ENCODE measurements around the gene CPEB1.
"Not testable (repeated sequence)": the region's sequence is repeated elsewhere in the genome, so short reads cannot be mapped to it uniquely, and the experiment has no call there.

Gene CPEB1

DNA sequence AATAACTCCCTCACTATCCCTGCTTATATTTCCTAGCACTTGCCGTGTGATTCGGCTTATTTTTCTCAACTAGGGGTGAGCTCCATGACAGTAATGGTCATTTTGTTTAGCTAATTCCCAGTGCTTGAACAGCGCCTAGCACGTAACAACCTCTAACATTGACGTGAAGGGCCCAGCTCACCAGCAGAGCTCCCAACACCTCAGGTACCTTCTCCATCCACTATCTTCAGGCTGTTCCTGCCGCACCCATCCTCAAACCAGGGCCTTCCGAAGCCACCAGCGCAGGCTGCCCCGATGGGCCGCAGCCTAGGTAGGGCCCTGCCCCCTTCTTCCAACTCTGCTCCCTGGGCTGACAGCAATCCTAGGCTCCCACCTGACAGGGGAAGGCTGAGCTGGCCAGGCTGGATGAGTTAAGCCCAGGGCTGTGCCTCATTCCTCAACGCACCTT is 106.2 kb downstream of the CPEB1 start:
- no peak for DNase-seq

DNA sequence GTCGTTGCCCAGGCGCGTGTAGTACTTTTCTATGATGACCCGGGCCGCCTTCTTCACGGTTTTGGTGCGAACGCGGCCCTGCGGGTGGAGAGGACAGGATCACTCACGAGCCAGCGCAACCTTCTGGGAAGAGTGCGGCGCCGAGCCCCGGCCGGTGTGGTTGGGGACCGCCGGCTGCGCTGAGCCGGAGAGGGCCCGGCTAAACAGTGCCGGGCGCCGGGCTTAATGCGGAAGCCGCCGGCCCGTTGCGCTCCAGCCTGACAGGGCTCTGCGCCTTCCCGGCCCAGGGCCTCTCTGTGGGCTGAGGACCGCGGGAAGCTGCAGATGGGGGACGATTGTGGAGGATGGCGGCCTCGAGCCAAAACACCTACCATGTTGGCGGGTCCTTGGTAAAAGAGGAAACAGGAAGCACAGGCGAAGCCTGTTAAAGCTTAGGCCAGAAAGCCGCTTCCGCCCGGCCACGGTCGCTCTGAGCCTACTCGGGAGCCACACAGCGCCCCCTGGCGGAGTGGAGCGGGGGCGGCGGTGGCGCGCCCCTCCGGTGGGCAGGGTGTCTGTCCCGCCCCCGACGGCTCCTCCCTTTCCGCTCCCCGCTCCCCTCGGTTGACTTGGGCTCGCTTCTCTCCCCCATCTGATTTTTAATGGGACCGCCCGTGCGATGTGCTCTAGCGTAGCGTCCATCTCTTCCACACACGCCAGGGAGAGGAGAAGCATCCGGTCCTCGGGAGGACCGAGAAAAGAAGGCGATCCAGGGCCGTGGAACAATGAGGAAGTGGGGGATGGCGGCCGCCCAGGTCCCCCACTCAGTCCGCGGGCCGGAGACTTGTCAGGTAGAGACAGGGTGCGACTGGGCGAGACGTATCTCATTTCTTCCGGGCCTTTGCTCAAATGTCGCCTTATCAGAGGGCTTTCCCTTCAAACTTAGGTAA is 106.8 kb downstream of the CPEB1 start, which contains the start of gene RPS17:
Gene RPS17, minus strand, starts transcription at position 403 of the 929 bp plus-strand sequence. Its CDS starts 29 bp downstream, at position 374.
- peak; percentile 99 for DNase-seq

DNA sequence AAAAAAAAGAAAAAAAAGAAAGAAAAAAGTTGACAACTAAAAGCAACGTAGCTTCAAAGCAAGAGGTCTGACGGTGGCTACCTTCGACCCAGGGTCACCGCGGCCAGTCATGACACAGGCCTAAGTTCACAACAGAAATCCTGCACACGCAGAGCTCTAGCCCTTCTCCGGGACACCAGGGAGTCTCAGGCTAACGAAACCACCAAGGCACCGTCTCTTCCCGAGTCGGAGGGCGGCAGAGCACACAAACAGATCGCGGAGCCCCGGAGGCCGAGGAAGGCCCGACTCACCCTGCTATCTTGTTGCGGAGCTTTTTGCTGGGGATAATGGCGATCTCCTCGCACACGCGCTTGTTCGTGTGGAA is 107.5 kb downstream of the CPEB1 start:
- no peak for DNase-seq

DNA sequence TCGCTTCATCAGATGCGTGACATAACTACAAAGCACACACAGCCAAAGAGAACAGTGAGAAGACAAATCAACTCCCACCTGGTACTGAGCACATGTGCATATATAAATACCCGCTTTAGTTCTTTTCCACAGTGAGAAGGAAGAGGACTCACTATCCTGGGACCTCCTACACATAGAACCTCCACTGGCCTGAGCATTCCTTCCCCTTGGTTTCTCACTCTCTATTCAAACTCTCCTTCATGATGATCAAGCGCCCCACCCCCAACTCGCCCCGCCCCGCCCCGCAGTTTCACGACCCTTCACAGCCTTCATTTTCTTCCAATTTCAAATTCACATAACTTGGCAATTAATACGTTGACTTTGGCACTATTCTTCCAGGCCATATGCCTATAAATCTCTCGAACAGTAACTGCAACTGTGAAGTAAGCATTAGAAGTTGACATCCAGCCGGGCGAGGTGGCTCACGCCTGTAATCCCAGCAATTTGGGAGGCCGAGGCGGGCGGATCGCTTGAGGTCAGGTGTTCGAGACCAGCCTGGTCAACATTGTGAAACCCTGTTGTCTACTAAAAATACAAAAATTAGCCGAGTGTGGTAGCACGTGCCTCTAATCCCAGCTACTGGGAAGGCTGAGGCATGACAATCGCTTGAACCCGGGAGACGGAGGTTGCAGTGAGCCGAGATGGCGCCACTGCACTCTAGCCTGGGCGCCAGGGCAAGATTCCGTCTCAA is 108.0 kb downstream of the CPEB1 start:
- DNase-seq = no peak

DNA sequence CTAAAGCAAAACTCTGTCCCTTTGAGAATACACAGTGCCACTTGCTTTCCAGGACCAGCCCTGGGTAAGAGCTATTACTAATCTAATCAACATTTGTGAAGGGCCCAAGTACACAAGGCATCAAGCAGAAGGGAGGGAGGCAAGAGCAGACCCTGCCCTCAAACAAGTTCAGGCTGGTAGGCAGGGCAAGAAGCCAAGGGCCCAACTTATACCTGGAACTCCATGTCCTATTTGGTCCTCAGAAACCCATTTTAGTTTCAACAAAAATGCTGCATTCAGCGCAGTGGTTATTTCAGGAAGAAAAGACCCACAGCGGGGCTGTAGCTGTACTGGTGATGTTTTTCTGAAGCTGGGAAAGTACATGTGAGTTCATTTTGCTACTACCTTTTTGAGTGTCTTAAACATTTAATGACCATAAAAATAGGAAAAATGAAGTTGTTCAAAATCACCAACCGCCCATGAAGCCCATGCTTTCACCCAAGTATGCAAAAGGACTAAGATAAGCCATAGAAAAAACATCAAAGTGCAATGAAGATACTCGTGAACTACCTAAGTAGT is 109.7 kb downstream of the CPEB1 start:
- DNase-seq = no peak

DNA sequence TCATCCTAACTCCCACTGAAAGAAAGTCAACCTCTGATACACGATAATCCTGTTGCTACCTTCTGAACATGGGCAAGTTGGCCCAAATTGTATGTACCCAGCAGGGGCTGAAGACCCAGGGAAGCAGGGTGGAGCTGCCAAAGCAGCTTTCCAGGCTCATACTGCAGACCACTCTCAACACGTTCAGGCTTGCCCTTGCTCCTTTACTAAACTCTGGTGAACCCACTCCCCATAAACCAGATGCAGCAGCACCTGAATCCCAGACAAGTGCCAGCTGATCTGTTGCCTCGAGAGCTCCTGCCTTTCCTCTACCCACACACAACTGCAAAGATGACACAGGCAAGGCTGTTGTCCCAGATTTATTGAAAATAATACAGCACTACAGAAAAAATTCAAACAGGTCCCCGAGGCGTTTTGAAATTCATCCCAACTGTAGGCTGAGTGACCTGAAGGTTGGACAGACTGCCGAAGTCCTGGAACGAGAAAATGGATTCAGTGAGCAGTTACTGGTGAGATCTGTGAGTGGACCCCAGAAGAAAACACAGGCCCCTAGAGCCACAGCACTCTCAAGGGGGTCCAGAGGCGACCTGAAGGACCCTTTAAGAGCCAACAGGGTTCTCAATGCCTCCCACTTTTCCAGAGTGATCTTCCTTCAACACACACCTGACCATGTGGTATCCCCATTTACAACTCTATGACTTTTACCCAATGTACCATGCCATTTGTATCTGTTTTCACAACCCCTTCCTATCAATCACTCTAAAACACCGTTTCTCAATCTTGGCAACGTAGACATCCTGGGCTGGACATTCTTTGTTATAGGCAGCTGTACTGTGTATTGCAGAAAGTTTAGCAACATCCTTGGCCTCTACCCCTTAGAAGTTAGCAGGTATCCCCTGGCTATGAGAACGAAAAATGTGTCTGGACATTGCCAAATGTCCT is 110.5 kb downstream of the CPEB1 start:
- no peak for DNase-seq

DNA sequence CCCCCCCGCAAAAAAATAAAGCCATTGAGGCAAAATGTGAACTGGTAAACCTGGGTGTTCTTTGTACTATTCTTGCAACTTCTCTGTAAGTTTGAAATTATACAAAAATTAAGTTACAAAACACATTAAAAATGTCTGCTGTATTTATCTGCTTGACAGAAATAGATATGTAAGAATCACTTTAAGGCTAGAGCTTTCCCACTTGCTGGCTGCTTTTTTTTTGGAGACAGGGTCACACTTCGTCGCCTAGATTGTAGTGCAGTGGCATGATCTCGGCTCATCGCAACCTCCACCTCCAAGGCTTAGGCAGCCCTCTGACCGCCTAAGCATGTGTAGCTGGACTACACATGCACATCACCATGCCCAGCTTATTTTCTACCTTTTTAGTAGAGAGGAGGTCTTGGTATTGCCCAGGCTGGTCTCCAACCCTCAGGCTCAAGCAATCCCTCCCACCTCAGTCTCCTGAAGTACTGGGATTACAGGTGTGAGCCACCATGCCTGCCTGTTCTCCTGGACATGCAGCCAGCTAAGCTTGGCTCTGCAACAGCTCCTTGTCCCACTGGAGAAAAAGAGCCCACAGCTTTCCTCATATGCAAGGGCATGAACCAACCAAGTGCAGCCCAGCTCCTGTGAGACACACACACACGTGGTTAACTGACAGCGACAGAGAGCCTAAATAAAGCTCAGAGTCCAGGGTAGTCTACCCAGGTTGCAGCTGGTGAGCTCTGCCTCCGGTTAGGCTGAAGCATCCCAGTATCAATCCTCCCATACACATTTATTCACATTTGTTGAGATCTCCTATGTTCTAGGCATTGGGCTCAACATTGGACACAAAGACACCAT is 111.4 kb downstream of the CPEB1 start:
- no peak for DNase-seq

DNA sequence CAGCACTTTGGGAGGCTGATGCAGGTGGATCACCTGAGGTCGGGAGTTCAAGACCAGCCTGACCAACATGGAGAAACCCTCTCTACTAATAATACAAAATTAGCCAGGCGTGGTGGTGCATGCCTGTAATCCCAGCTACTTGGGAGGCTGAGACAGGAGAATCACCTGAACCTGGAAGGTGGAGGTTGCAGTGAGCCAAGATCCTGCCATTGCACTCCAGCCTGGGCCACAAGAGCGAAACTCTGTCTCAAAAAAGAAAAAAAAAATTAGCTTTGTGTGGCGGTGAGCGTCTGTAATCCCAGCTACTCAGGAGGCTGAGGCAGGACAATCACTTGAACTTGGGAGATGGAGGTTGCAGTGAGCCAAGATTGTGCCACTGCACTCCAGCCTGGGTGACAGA is 112.0 kb downstream of the CPEB1 start:
- not testable (repeated sequence) for DNase-seq

DNA sequence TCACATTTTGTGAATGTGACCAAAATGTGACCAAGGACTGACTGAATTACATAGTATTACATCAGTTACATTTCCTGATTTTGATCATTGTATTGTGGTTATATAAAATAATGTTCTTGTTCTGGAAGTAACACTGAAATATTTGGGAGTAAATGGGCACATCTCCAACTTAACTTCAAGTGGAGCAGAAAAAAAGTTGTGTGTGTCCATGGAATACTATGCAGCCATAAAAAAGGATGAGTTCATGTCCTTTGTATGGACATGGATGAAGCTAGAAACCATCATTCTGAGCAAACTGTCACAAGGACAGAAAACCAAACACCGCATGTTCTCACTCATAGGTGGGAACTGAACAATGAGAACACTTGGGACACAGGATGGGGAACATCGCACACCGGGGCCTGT is 112.7 kb downstream of the CPEB1 start:
- DNase-seq = not testable (repeated sequence)

DNA sequence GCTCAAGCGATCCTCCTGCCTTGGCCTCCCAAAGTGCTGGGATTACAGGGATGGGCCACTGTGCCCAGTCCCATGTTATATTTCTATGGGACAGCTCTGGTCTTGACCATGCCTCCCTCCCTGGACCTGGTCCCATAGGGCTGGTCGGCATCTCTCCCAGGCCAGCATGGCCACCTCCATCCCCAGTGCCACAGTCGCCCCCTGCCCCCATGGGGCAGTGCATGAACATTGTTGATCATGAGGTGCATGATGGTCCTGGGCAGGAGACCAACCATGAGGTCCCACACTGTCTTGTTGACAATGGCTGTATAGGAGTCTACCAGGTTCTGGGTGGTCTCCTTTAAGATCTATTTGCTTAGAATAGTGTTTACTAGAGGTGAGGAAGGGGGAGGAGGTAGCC is 113.4 kb downstream of the CPEB1 start:
- no peak for DNase-seq

DNA sequence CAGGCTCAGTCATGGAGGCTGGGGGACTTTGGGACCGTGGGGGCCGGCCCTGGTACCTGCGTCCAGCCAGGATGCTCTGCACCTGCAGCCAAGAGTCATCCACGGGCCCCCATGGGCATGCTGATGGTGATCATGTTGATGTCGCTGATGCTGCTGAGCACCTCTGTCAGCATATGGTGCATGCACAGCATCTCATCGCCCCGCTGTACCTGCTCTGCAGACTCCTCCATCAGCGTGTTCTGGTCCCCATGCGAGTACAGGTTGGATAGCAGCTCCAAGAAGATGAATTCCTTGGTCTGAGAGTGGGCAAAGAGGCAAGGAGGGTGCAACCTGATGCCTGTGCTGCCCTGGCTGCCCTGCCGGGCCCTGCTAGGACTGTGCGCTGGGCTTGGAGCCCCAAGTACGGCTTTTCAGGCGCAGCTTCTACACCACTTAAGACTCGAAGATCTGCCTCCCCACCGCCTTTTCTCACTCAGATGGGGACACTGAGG is 114.1 kb downstream of the CPEB1 start:
- no peak for DNase-seq

DNA sequence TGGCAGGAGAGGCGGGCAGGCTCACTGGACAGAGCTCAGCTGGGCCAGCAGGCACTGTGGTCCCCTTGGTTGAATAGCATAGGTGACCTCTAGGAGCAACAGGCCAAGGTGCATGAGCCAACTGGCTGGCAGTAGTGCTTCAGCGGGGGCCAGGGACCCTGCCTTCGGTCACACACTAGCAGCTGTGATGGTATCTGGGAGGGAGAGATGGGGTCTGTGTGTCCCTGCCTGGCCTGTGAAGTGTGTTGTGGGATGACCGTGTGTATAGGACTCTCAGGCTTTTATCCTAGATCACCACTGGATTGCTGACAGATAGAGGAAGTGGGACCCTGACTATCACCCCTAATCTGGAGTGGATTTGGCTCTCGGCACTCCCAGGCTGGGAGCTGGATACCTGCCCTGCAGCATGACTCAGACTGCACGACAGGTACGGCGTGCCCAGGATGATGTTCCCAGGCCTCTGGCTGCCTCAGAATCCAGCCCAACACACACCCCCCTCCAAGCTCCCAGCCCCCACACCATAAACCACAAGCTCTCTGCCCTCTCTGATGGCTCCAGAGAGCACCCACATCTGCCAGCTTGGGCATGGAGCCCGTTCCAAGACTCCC is 114.7 kb downstream of the CPEB1 start:
- DNase-seq = no peak

DNA sequence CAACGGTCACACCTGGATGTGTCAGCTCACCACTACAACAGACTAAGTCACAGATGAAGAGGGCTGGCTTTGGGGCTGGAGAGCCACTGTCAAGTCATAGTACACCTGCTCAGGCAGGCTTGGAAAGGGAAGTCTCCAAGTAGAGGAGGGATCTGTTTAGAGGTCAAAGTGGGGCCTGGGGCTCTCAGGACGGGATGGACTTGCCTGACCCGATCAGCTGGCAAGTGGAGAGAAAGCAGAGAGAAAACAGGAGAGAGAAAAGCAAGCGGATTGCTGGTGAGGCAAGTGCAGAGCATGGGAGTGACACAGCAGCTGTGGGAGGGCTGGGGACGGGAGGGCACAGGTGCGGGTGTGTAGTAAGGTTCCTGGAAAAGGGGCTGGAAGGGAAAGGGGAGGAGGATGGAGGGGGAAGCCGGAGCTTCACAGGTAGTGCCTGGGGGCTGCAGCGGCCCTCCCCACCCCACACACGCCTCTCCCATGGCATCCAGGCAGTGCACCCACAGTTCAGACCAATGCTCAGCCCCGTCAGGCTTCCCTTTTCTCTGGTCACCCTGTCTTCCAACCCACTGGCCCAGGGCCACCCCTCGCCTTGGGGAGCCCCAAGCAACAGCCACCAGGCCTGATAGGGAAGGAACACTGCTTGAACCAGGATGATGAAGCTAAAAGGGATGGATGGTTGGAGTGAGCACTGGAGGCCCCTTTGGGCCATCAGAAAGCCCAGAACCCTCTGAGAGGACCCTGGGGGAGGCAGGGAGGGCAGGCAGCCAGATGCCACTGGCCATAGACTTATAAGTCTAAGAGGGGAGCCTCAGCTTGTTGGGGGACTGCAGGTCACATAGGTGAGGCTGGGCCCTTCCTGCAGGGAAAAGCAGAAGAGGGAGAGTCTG is 115.4 kb downstream of the CPEB1 start:
- DNase-seq = no peak

DNA sequence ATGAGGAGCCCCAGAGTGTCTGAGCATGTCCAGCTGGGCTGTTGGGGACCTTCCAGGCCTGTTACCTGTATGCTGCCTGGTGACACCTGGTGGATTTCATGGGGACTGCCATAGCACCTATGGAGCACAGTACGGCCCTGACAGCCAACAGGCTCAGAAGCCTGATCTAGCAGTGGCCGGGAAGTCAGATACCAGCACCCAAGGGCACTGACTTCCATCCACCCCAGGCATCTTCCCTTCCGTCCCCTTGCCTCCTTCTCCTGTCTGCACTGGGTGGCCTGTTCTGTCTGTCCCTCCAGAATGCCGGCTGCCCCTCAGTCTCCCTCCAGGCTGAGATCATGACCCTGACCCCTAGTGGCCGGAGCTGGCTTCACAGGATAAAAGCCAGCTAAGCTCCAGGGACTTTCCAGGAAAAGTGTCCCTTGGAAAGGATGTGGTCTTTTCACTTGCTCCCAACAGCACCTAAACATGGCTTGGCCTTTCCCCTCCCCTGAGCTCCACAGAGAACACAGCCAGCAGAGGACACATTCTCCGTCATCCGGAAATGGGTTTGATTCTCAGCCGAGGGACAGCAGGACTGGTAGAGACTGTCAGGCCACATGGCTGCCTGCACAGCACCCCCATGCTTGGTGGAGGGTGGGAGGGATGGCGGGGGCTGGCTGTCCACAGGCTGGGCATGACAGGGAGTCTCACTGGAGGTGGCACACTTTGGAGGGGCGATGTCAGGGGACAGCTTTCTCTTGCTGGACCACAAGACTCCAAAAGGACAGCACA is 116.4 kb downstream of the CPEB1 start:
- DNase-seq = peak; percentile 72

DNA sequence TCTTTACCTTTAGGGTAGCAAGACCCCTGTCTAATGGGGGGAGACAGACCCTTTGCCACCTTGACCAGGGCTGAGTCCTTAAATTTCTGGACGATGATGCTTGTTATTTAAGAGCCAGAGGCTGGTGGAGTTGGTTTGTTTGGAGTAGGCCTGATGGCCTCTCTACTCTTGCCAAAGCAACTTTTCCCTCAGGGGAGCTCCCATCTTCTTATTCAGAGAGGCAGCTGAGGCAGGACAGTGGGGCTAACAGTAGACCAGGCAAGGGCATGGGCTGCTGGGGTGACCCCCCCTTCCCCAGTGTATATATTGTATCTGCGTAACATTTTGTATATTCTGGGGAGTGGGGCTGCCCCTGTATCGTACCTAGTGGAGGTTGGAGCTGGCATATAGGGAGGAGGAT is 117.2 kb downstream of the CPEB1 start:
- DNase-seq = no peak

DNA sequence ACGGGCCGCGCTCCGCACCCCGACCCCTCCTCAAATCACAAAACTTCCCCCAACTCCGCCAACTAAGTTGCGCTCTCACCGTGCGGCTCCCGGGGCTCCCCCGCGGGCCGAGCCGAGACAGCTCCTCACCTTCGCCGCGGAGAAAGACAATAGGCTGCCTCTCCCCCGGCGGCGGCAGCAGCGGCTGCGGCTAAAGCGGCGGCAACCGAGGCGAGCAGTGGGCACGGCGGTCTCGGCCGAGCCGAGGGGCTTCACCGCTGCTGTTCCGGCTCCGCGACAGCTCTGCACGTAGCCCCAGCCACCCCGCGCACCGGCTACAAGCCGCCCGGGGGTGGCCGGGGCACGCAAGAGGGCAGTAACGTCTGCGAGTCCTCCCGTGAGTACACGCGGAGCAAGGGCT is 133.6 kb downstream of the CPEB1 start:
- DNase-seq = not testable (repeated sequence)

DNA sequence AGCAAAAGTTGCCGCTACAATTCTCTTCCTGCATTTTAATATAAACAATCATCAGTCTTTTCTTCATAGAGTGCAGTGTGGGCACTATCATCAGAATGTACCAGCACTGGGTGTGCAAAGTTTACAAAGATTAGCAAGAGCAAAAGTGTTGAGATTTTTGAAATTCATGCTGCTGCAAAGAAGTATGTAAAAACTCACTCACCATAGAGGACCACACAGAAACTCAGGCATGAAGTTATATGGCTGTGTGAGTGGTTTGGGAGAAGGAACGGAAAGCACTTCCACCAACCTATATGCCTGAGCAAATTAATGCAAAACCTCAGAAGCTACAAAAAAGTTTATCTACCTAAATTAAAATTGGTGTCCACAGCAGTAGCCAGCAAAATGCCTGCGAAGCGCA is 139.5 kb downstream of the CPEB1 start:
- not testable (repeated sequence) for DNase-seq

DNA sequence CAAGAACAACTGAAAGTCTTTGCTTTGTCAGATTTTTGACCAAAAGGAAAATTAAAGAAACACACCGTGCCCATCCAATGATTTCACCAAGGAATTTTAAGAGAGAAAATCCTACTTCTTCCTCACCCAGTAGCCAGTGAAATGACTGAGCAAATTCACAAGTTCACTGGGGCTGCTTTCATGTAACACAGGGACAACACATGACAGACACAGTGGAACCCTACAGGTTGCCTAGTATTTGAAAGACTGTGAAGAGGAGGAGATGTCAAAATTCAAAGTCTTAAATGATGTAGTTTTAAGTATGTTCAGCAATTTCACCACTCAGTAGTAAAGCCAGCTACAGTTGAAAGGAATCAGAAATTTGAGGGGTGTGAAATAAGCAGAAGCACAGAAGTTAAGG is 140.1 kb downstream of the CPEB1 start:
- DNase-seq = not testable (repeated sequence)

DNA sequence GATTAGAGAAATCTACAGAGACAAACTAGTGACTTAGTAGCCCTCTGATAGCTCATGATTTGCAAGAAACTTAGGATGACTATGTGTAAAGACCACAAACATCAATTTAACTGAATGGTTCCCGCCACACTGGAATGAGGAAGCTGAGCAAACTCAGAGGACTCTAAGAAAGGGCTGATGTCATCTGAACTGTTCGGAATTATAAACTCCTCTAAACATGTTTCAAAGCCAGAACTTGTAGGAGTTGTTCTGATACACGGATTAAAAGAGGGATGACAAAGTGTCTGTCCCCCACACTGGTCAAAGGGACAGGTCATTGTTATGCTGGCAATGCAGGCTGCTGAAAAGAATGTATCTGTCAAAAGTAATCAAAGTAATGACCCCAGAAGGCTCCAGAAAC is 141.3 kb downstream of the CPEB1 start:
- DNase-seq = not testable (repeated sequence)

Data from activated naive CD4-positive, alpha-beta T cell treated with anti-CD3 and anti-CD28 coated beads, Interleukin-2, amount 50 U/mL, for 16 hours (primary cell).